HepG2 (cell line): ENCODE data around the gene PWP1. TPM values are rescaled to one million over a fixed set of nuclear protein-coding genes. Genes with fewer than 3 reads are reported as not detected.

Experiments
- ATAC-seq: fragments of 200-7000 bp; cut with Tn5 transposase; 3 replicates; pipeline ENCODE4 v1.9.1; 2020; ENCODE audit warnings: mild to moderate bottlenecking, moderate library complexity
- BruUV-seq: library from RNA; stranded (reverse); fragments of 400-500 nt; replicated peaks from 2 replicates; lab custom pipeline; 2021; lab: Mats Ljungman, UMichigan
- CTCF ChIA-PET: fragments of 300-600 bp; formaldehyde crosslinking; extraction: SDS; loops from one replicate; lab custom pipeline; 2021; ENCODE audit warnings: low total read pairs, inconsistent platforms, low intra/inter-chr PET ratio; lab: Yijun Ruan, JAX
- POLR2A ChIA-PET: fragments of 350-600 bp; sonication (Branson Sonifier 250); formaldehyde crosslinking; loops from one replicate; lab custom pipeline; 2020; ENCODE audit warnings: antibody characterized with exemption, inconsistent platforms; lab: Yijun Ruan, JAX
- DNase-seq: peaks from one replicate; pipeline ENCODE4 v3.0.0-alpha.2; 2015; ENCODE audit warnings: low spot score
- FAIRE-seq: peaks from 3 replicates; lab custom pipeline; 2011; peaks lifted over from hg19 to GRCh38; lab: Jason Lieb, UNC
- H2AFZ ChIP-seq: one replicate; pipeline ENCODE4 v1.6.1; 2011; ENCODE audit warnings: low read length, inconsistent platforms
- H3K27ac ChIP-seq: fragments of 300-600 bp; 3 replicates; pipeline ENCODE4 v1.8.0; 2011; ENCODE audit warnings: mixed run types, mild to moderate bottlenecking, mixed read lengths, low read length, inconsistent platforms; ENCODE audit not compliant: insufficient read depth; ENCODE audit errors: extremely low read length
- H3K27me3 ChIP-seq, 2 experiments: fragments of 200-600 bp in 1 of 2; 2 replicates in 1 of 2; 3 replicates in 1 of 2; pipeline versions ENCODE4 v1.6.0 to v1.8.0; 2011; ENCODE audit warnings: low read length in 2 of 2, mild to moderate bottlenecking in 2 of 2, moderate library complexity in 2 of 2, inconsistent platforms in 1 of 2; ENCODE audit not compliant: insufficient read depth in 2 of 2, control insufficient read depth in 1 of 2
- H3K36me3 ChIP-seq, 2 experiments: fragments of 200-600 bp in 1 of 2; replicated peaks in 1 of 2; 2 replicates in 1 of 2; 3 replicates in 1 of 2; pipeline versions ENCODE4 v1.5.1 to v1.8.0; 2011; ENCODE audit warnings: low read length in 2 of 2, inconsistent platforms in 1 of 2; ENCODE audit not compliant: insufficient read depth in 2 of 2, control insufficient read depth in 1 of 2
- H3K4me1 ChIP-seq: 2 replicates; pipeline ENCODE4 v1.5.1; 2012; ENCODE audit warnings: low read length, inconsistent platforms; ENCODE audit not compliant: insufficient read depth
- H3K4me2 ChIP-seq: 2 replicates; pipeline ENCODE4 v1.6.0; 2011; ENCODE audit warnings: low read depth, low read length, inconsistent platforms
- H3K4me3 ChIP-seq, 3 experiments: fragments of 200-600 bp in 1 of 3; sonication (generic), shearing (Covaris generic) in 1 of 3; replicated peaks in 1 of 3; 2 replicates each; pipeline ENCODE4 v1.5.1; 2011 to 2016; ENCODE audit warnings: low read length in 3 of 3, inconsistent platforms in 2 of 3, low read depth in 2 of 3, mild to moderate bottlenecking in 2 of 3, control low read depth in 1 of 3, mixed read lengths in 1 of 3; ENCODE audit not compliant: insufficient read depth in 1 of 3
- H3K79me2 ChIP-seq: one replicate; pipeline ENCODE4 v1.6.1; 2011; ENCODE audit warnings: low read length, inconsistent platforms; ENCODE audit not compliant: insufficient read depth
- H3K9ac ChIP-seq: 2 replicates; pipeline ENCODE4 v1.6.0; 2011; ENCODE audit warnings: mild to moderate bottlenecking, low read depth, low read length, inconsistent platforms; ENCODE audit not compliant: insufficient read depth
- H3K9me3 ChIP-seq: 2 replicates; pipeline ENCODE4 v1.5.1; 2012; ENCODE audit warnings: mild to moderate bottlenecking, low read length
- H4K20me1 ChIP-seq: 2 replicates; pipeline ENCODE4 v1.6.0; 2011; ENCODE audit warnings: inconsistent platforms, mild to moderate bottlenecking, low read length, moderate library complexity; ENCODE audit not compliant: insufficient read depth
- FOXP1 ChIP-seq, 2 experiments: fragments of 450-650 bp in 1 of 2; IDR thresholded peaks; 2 replicates each; pipeline ENCODE4 v1.6.1; 2017 to 2018; ENCODE audit warnings: antibody characterized with exemption in 1 of 2
- HHEX ChIP-seq: IDR thresholded peaks from 2 replicates; pipeline ENCODE4 v1.6.1; 2016; ENCODE audit warnings: control low read depth
- PAWR ChIP-seq: sonication (generic); formaldehyde crosslinking; IDR thresholded peaks from 2 replicates; pipeline ENCODE4 v1.4.0; 2020; ENCODE audit warnings: missing genetic modification reagents, mild to moderate bottlenecking, borderline replicate concordance
- SOX13 ChIP-seq, 3 experiments: fragments of 450-650 bp in 1 of 3; sonication (generic) in 1 of 3; formaldehyde crosslinking in 1 of 3; IDR thresholded peaks in 2 of 3; conservative IDR thresholded peaks in 1 of 3; 2 replicates each; pipeline versions ENCODE4 v1.5.0 to v1.6.1; 2016 to 2020; ENCODE audit warnings: antibody characterized with exemption in 1 of 3, mild to moderate bottlenecking in 1 of 3, missing compliant biosample characterization in 1 of 3, missing genetic modification reagents in 1 of 3, moderate library complexity in 1 of 3
- TCF7 ChIP-seq: sonication (generic); IDR thresholded peaks from 2 replicates; pipeline ENCODE4 v1.6.1; 2016; ENCODE audit warnings: antibody characterized with exemption, low read depth
- TMF1 ChIP-seq: sonication (generic); formaldehyde crosslinking; IDR thresholded peaks from 2 replicates; pipeline ENCODE4 v1.8.1; 2022; ENCODE audit warnings: low read depth, missing genetic modification reagents
- ZNF224 ChIP-seq: sonication (generic); formaldehyde crosslinking; IDR thresholded peaks from 2 replicates; pipeline ENCODE4 v1.5.0; 2020; ENCODE audit warnings: mild to moderate bottlenecking, missing genetic modification reagents
- ZNF547 ChIP-seq: sonication (generic); formaldehyde crosslinking; IDR thresholded peaks from 2 replicates; pipeline ENCODE4 v1.5.1; 2020; ENCODE audit warnings: mild to moderate bottlenecking, missing genetic modification reagents
- ZNF644 ChIP-seq: IDR thresholded peaks from 2 replicates; pipeline ENCODE4 v1.6.1; 2016; ENCODE audit warnings: low read depth
- WGBS: methylation state at CpG from one replicate; pipeline ENCODE4 v1.1.6; 2017; ENCODE audit warnings: low lambda C conversion rate; 5-methylcytosine and 5-hydroxymethylcytosine counted together
- in situ Hi-C: cut with HindIII; loops from 2 replicates; pipeline ENCODE4 v1.10.0; 2017; ENCODE audit warnings: low pct_unique_long_range_greater_than_20kb; ENCODE audit not compliant: extremely low pct_ligation_motif_present
- intact Hi-C: fragments of 100-400 bp; cut with micrococcal nuclease; formaldehyde crosslinking; loops from one replicate; pipeline ENCODE4 v1.10.0; 2022; ENCODE audit not compliant: unreplicated experiment
- polyA plus RNA-seq, 8 experiments: library from polyadenylated mRNA; depleted of rRNA in 3 of 8; stranded (reverse) in 7 of 8; unstranded in 1 of 8; fragments of >200 nt; fragmentation: Illumina TruSeq in 4 of 8; extraction: Trizol in 4 of 8; gene quantifications; 2 replicates each; pipeline versions ENCODE4 v1.2.1 to v1.2.3, GENCODE V29; 2011 to 2016; ENCODE audit warnings: low read depth in 4 of 8, missing spikeins in 1 of 8, mixed read lengths in 1 of 8; ENCODE audit not compliant: insufficient read depth in 1 of 8
- total RNA-seq, 5 experiments: library from RNA; depleted of rRNA; stranded (reverse); fragments of >200 nt; fragmentation: Illumina TruSeq; extraction: Trizol; gene quantifications; 2 replicates each; pipeline ENCODE4 v1.2.3, GENCODE V29; 2016; ENCODE audit warnings: low read depth in 1 of 5
- TF ChIP-seq, protein P1 (sequence below): sonication (generic); formaldehyde crosslinking; IDR thresholded peaks from 2 replicates; pipeline ENCODE4 v1.4.0; 2020; ENCODE audit warnings: mild to moderate bottlenecking, missing genetic modification reagents
- TF ChIP-seq, protein P2 (sequence below): sonication (generic); formaldehyde crosslinking; IDR thresholded peaks from 2 replicates; pipeline ENCODE4 v1.5.0; 2020; ENCODE audit warnings: mild to moderate bottlenecking, missing genetic modification reagents

The PWP1 gene
- total and polyA plus RNA-seq, 2 of the 13 experiments (the other 11 are each of a cell fraction or from before 2014, with no cell fraction given): 65.9 to 70.2 TPM

DNA sequence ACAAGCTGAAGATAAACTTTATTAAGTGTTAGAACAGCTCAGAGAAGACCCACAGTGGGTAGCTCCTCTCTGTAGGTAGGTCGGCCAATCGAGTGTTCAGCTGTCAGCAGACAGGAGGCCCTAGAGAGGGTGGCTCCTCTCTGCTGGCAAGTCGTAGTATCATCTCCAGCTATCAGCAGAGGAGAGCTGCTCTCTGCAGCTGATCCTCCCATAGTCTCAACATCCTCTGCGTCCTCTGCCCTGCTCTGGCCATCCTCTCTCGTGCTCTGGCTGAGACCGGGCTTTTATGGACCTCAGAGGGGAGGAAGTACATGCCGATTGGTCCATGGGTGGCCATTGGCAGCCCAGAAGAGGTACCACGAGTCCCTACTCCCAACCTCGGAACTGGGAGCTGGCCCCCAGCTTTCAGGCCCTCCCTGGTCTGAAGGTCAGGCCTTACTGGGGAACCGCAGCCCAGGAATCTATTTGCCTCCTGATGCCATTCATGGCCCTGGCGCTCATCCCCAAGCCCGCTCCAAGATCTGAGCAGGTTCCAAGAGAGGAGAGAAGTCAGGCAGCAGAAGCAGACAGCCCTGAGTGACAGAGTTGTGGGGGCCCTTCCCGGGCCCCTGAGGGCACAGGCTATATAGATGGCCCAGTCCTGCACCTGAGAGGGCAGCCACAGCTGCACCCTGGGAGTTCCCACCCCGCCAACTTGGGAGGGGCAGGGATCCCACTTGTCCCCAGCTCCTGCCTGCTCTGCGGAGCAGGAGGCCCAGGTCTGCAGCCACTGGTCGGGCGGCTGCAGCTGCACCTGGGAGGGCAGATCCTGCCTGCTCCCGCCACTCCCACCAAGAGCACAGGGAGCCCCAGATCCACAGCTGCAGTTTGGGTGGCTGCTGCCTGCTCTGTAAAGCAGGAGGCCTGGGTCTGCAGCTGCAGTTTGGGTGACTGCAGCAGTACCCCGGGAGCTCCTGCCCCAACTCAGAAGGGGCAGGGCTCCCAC, 3.5 kb upstream of the PWP1 start:
- H3K4me3 ChIP-seq: peak overlapping the region; percentile 51 to 72 (median 57); a peak in 5 of 6 replicates
- in situ Hi-C loops: no loop called here
- ChIA-PET POLR2A (interaction anchor here (0.6 to 1.3 kb wide), 12 partner anchors 8 to 880 kb away, joined by 3 to 16 read pairs (median 3); partner anchors contain the start of genes ISCU and SART3), CTCF (no interaction called here)
- FAIRE-seq (peak; percentile 81), ATAC-seq (peak; percentile 86), DNase-seq (peak; percentile 92)
- no TSS peak for BruUV-seq
- peaks cover 46% of the 10 kb centered on the region for H3K4me1 ChIP-seq
- 3% methylated on average over 7 of the region's 19 CpGs for WGBS
- H3K9ac ChIP-seq: peak overlapping the region; percentile 67
- H3K27me3 ChIP-seq: peaks cover 0 to 23% of the 10 kb centered on the region in 2 experiments; a peak in 4 of 5 replicates
- peaks cover 14% of the 10 kb centered on the region for H3K79me2 ChIP-seq
- no peaks in the 10 kb centered on the region for H3K9me3 ChIP-seq
- H2AFZ ChIP-seq: peak overlapping the region; percentile 68
- H3K4me2 ChIP-seq: peak overlapping the region; percentile 90
- H4K20me1 ChIP-seq: no peaks in the 10 kb centered on the region
- peak overlapping the region; percentile 84 for H3K27ac ChIP-seq
- intact Hi-C loops: no loop called here
- H3K36me3 ChIP-seq: no peaks in the 10 kb centered on the region
- TF ChIP-seq HHEX (no peak), PAWR (CRISPR knock-in tag) (no peak), TCF7 (no peak), ZNF224 (no peak), ZNF547 (no peak), ZNF644 (CRISPR knock-in tag) (0 out of 2 replicates have a peak, but pooled peaks have one; percentile 6), SOX13 (IDR thresholded peaks at IDR 0.05) (no peak; the same call in 1 of the 2 replicates), SOX13 (CRISPR knock-in tag; conservative IDR thresholded peaks at IDR 0.05 in 1 of 2, IDR thresholded peaks at IDR 0.05 in 1 of 2) (no peak; a peak in 1 of 4 replicates), FOXP1 (IDR thresholded peaks at IDR 0.05) (no peak), FOXP1 (CRISPR knock-in tag; IDR thresholded peaks at IDR 0.05) (no peak), TMF1 (no peak)
- TF ChIP-seq, protein P1, sequence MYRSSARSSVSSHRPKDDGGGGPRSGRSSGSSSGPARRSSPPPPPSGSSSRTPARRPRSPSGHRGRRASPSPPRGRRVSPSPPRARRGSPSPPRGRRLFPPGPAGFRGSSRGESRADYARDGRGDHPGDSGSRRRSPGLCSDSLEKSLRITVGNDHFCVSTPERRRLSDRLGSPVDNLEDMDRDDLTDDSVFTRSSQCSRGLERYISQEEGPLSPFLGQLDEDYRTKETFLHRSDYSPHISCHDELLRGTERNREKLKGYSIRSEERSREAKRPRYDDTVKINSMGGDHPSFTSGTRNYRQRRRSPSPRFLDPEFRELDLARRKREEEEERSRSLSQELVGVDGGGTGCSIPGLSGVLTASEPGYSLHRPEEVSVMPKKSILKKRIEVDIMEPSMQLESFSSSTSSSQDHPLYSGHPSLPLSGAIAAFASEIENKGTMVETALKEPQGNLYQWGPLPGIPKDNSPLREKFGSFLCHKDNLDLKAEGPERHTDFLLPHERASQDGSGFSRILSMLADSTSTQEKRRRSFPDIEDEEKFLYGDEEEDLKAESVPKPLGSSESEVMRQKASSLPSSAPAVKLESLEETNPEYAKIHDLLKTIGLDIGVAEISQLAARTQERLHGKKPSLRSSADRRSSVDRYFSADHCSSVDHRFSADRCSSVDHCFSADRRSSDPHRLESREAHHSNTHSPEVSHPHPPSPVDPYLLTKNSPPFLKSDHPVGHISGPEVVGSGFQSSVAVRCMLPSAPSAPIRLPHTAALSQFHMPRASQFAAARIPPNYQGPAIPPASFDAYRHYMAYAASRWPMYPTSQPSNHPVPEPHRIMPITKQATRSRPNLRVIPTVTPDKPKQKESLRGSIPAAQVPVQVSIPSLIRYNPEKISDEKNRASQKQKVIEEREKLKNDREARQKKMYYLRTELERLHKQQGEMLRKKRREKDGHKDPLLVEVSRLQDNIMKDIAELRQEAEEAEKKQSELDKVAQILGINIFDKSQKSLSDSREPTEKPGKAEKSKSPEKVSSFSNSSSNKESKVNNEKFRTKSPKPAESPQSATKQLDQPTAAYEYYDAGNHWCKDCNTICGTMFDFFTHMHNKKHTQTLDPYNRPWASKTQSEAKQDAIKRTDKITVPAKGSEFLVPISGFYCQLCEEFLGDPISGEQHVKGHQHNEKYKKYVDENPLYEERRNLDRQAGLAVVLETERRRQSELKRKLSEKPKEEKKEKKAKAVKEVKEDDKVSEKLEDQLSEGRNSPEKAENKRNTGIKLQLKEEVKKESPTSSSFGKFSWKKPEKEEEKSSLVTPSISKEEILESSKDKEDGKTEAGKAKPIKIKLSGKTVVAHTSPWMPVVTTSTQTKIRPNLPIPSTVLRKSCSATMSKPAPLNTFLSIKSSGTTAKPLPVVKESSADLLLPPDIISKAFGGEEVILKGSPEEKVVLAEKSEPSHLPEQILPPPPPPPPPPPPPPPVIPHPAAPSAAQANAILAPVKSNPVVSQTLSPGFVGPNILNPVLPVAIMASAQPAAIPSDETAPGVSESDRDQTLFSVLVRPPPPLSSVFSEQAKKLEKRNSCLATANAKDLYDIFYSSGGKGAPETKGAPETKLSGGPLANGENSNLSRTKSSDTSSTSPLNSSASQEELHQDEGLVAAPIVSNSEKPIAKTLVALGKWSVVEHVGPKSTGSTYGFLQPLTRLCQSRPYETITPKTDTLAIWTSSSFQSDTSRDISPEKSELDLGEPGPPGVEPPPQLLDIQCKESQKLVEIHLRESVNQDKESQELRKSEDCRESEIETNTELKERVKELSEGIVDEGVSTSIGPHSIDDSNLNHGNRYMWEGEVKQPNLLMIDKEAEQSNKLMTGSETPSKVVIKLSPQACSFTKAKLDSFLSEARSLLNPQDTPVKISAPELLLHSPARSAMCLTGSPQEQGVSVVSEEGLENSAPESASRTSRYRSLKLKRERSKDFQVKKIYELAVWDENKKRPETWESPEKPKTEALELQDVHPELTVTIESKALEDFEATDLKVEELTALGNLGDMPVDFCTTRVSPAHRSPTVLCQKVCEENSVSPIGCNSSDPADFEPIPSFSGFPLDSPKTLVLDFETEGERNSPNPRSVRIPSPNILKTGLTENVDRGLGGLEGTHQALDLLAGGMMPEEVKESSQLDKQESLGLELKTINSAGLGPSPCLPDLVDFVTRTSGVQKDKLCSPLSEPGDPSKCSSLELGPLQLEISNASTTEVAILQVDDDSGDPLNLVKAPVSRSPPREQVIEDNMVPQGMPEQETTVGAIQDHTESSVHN (CRISPR knock-in tag): no peak
- TF ChIP-seq, protein P2, sequence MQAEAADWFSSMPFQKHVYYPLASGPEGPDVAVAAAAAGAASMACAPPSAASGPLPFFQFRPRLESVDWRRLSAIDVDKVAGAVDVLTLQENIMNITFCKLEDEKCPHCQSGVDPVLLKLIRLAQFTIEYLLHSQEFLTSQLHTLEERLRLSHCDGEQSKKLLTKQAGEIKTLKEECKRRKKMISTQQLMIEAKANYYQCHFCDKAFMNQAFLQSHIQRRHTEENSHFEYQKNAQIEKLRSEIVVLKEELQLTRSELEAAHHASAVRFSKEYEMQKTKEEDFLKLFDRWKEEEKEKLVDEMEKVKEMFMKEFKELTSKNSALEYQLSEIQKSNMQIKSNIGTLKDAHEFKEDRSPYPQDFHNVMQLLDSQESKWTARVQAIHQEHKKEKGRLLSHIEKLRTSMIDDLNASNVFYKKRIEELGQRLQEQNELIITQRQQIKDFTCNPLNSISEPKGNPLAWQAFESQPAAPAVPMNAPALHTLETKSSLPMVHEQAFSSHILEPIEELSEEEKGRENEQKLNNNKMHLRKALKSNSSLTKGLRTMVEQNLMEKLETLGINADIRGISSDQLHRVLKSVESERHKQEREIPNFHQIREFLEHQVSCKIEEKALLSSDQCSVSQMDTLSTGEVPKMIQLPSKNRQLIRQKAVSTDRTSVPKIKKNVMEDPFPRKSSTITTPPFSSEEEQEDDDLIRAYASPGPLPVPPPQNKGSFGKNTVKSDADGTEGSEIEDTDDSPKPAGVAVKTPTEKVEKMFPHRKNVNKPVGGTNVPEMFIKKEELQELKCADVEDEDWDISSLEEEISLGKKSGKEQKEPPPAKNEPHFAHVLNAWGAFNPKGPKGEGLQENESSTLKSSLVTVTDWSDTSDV (CRISPR knock-in tag): no peak
